Measurements from ENCODE around the gene MRPL52. TPM values are rescaled to one million over a fixed set of nuclear protein-coding genes. Genes with fewer than 3 reads are reported as not detected.

The MRPL52 gene
- total RNA-seq, 2 donors from 2014 or later: 54.5 to 195 TPM

GRCh38 chr14:22877000-22877501 lies 47.4 kb downstream of the MRPL52 start:
- Histone ChIP-seq H3K27me3 (replicated peaks; ENCODE audit: insufficient read depth) (no peaks in the 10 kb centered on the region), H3K4me3 (no peak overlapping the region), H3K36me3 (peaks cover 19 to 33% of the 10 kb centered on the region in 2 donors), H3K9me3 (no peaks in the 10 kb centered on the region), H3K27ac (no peak overlapping the region), H3K4me1 (replicated peaks) (peaks cover 4% of the 10 kb centered on the region)
- no peak for DNase-seq (ENCODE audit: low spot score)
- WGBS: 92% methylated on average over 21 of the region's 22 CpGs
- TF ChIP-seq POLR2AphosphoS5 (IDR thresholded peaks at IDR 0.05) (no peak), POLR2A (IDR thresholded peaks at IDR 0.05) (no peak)
- TF ChIP-seq, protein P1, sequence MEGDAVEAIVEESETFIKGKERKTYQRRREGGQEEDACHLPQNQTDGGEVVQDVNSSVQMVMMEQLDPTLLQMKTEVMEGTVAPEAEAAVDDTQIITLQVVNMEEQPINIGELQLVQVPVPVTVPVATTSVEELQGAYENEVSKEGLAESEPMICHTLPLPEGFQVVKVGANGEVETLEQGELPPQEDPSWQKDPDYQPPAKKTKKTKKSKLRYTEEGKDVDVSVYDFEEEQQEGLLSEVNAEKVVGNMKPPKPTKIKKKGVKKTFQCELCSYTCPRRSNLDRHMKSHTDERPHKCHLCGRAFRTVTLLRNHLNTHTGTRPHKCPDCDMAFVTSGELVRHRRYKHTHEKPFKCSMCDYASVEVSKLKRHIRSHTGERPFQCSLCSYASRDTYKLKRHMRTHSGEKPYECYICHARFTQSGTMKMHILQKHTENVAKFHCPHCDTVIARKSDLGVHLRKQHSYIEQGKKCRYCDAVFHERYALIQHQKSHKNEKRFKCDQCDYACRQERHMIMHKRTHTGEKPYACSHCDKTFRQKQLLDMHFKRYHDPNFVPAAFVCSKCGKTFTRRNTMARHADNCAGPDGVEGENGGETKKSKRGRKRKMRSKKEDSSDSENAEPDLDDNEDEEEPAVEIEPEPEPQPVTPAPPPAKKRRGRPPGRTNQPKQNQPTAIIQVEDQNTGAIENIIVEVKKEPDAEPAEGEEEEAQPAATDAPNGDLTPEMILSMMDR (IDR thresholded peaks at IDR 0.05): no peak
- intact Hi-C loops (cut with DNase I): no loop called here

DNA sequence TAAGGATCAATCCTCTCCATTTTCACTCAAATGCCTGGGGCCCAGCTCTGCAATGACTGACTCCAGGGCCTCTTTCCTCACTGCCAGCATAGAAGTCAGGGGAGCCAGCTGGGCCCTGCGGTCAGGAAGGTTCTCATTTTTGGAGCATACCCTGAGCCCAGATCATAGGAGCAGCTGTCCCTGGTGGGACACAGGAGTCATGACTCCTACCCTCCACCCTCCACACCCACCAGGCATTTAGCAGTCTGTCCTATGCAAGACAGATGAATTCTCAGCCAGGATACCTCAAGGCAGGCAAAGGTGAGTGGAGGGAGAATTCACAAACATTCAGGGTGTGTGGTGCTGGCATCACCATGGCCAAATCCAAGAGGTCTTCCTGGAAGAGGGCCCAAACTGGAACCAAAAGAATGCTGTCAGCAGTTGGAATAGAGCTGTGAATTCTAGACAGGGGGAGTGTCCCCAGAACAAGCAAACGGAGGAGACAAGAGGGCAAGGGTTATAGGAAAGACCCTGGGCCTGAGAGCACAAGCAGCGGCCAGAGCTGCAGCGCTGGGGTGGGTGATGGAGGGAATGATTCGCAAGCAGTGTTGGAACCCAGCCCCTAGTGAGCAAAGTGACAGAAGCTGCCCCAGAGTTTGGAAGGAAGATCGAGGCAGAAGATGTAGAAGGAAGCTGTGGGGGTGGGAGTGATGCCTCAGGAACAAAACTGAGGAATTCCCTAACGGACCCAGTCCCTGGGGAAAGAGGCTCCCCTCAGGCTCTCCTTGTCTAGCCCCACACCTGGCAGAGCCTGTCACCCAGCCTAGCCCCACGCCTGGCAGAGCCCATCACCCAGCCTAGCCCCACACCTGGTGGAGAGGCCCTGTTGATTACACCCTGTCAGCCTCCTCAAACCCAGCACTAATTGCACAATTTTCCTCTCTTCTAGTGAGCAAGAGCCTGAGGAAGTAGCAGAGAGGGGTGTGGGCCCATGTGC lies 48.9 kb downstream of the MRPL52 start:
- DNase-seq (ENCODE audit: low spot score): no peak
- Histone ChIP-seq H3K4me3 (no peak overlapping the region), H3K27ac (no peak overlapping the region), H3K4me1 (replicated peaks) (no peaks in the 10 kb centered on the region), H3K27me3 (replicated peaks; ENCODE audit: insufficient read depth) (no peaks in the 10 kb centered on the region), H3K9me3 (no peaks in the 10 kb centered on the region), H3K36me3 (peaks cover 19 to 31% of the 10 kb centered on the region in 2 donors)
- intact Hi-C loops (cut with DNase I): no loop called here
- WGBS: 75% methylated on average over 8 of the region's 8 CpGs
- TF ChIP-seq, protein P1 (IDR thresholded peaks at IDR 0.05): no peak
- no peak for TF ChIP-seq POLR2A (IDR thresholded peaks at IDR 0.05)
- no peak for TF ChIP-seq POLR2AphosphoS5 (IDR thresholded peaks at IDR 0.05)

- no peak overlapping the region for H3K27ac ChIP-seq
- TF ChIP-seq POLR2AphosphoS5 (IDR thresholded peaks at IDR 0.05) (no peak), POLR2A (IDR thresholded peaks at IDR 0.05) (no peak)
- TF ChIP-seq, protein P1 (IDR thresholded peaks at IDR 0.05): no peak
- no peak overlapping the region for H3K4me3 ChIP-seq
- intact Hi-C loops (cut with DNase I): no loop called here
- H3K4me1 ChIP-seq (replicated peaks): no peaks in the 10 kb centered on the region
- WGBS: 34% methylated on average over 7 of the region's 7 CpGs
- no peak for DNase-seq (ENCODE audit: low spot score)
- no peaks in the 10 kb centered on the region for H3K9me3 ChIP-seq
- peaks cover 6 to 10% of the 10 kb centered on the region in 2 donors for H3K36me3 ChIP-seq
- H3K27me3 ChIP-seq (replicated peaks; ENCODE audit: insufficient read depth): no peaks in the 10 kb centered on the region
Observed at GRCh38 chr14:22882064-22882463, 52.4 kb downstream of the MRPL52 start.

DNA sequence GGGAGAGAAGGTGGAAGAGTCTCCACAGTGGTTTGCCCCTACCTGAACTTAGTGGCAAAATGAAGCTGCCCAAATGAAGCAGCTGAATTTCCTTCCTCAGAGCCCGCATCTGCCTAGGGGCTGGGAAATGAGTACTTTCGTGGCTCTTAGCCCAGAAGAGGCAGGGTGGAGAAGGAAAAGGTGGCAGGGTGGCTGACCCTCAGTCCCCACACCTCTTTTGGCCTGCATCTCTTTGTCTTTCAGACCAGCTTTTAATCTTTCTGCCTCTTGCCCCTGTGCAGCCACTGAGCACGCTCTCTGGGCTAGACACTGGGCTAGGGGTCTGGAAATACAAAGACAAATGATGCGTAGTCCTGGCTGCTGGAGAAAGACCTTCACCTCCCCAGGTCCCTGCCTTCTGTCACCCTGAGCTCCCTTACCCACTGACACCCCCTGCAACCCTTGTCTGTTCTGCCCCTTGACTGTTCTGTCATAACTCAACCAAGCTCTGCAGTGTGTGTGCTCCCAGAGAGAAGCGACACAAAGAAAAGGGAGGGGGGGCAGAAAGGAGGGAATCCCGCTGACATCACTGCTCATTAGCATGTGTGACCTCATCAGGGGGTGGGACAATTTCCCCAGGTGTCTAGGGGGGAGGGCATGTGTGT lies 53.0 kb downstream of the MRPL52 start:
- Histone ChIP-seq H3K27me3 (replicated peaks; ENCODE audit: insufficient read depth) (no peaks in the 10 kb centered on the region), H3K27ac (no peak overlapping the region), H3K36me3 (peaks cover 0 to 10% of the 10 kb centered on the region in 2 donors), H3K4me3 (no peak overlapping the region), H3K9me3 (no peaks in the 10 kb centered on the region), H3K4me1 (replicated peaks) (no peaks in the 10 kb centered on the region)
- TF ChIP-seq POLR2AphosphoS5 (IDR thresholded peaks at IDR 0.05) (peak; percentile 19), POLR2A (IDR thresholded peaks at IDR 0.05) (no peak)
- TF ChIP-seq, protein P1 (IDR thresholded peaks at IDR 0.05): no peak
- peak; percentile 44 for DNase-seq (ENCODE audit: low spot score)
- 10% methylated on average over 6 of the region's 6 CpGs for WGBS
- intact Hi-C loops (cut with DNase I): no loop called here
